Loucy (cell line): ENCODE results near the gene FHIT.

Experiments used
- EZH2phosphoT487 ChIP-seq: fragments of 200-600 bp; IDR thresholded peaks from 2 replicates; pipeline ENCODE4 v1.6.1; 2018; ENCODE audit warnings: antibody characterized with exemption, mild to moderate bottlenecking, moderate library complexity, borderline replicate concordance
- TF ChIP-seq, protein P1 (sequence below): fragments of 200-600 bp; sonication (generic); conservative IDR thresholded peaks from 2 replicates; pipeline ENCODE4 v1.5.1; 2014; ENCODE audit warnings: mild to moderate bottlenecking, antibody characterized with exemption, low read length

DNA sequence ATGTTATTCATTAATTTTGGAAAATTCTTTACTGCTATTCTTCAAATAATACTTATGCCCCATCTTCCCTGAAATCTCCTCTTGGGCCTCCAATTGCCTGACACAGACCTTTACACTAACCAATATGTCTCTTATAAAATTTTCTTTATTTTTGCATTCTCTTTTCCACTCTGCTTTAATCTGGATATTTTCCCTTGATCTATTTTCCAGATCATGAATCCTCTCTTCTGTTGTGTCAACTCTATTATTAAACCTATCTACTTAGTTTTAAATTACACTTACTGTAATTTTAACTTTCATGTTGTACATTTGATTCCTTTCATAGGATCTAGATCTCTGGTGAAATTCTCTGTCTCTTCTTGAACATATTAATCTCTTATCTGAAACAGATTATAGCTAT is 278.7 kb downstream of the FHIT start:
- TF ChIP-seq, protein P1, sequence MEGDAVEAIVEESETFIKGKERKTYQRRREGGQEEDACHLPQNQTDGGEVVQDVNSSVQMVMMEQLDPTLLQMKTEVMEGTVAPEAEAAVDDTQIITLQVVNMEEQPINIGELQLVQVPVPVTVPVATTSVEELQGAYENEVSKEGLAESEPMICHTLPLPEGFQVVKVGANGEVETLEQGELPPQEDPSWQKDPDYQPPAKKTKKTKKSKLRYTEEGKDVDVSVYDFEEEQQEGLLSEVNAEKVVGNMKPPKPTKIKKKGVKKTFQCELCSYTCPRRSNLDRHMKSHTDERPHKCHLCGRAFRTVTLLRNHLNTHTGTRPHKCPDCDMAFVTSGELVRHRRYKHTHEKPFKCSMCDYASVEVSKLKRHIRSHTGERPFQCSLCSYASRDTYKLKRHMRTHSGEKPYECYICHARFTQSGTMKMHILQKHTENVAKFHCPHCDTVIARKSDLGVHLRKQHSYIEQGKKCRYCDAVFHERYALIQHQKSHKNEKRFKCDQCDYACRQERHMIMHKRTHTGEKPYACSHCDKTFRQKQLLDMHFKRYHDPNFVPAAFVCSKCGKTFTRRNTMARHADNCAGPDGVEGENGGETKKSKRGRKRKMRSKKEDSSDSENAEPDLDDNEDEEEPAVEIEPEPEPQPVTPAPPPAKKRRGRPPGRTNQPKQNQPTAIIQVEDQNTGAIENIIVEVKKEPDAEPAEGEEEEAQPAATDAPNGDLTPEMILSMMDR = no peak
- TF ChIP-seq EZH2phosphoT487 = no peak
